Panc1 (cell line): Measurements from ENCODE around the gene CAMKK1.

Experiments used
- CTCF ChIP-seq: fragments of 450-650 bp; IDR thresholded peaks from 2 replicates; pipeline ENCODE4 v1.5.1; 2017; ENCODE audit warnings: mild to moderate bottlenecking
- POLR2AphosphoS5 ChIP-seq: IDR thresholded peaks from 2 replicates; pipeline ENCODE4 v1.6.1; 2012; ENCODE audit warnings: mild to moderate bottlenecking, low read depth, low read length, moderate library complexity
- SIN3A ChIP-seq: IDR thresholded peaks from 2 replicates; pipeline ENCODE4 v1.6.1; 2012; ENCODE audit warnings: low read depth, mild to moderate bottlenecking, low read length, moderate library complexity, borderline replicate concordance; ENCODE audit not compliant: insufficient read depth
- TCF7L2 ChIP-seq: IDR thresholded peaks from 2 replicates; pipeline ENCODE4 v1.6.1; 2011; ENCODE audit warnings: mild to moderate bottlenecking, low read depth, low read length, inconsistent platforms

GRCh38 chr17:3843935-3844516 is 48.8 kb downstream of the CAMKK1 start:
- TF ChIP-seq POLR2AphosphoS5 (no peak), CTCF (peak; percentile 86), SIN3A (no peak), TCF7L2 (no peak)
